Neural cell (in vitro differentiated cells): Measurements from ENCODE around the gene LCAT.

ENCODE experiments used
- POLR2AphosphoS5 ChIP-seq: IDR thresholded peaks from 2 replicates; pipeline ENCODE4 v1.6.1; 2012
- REST ChIP-seq: IDR thresholded peaks from 2 replicates; pipeline ENCODE4 v1.6.1; 2012; ENCODE audit warnings: borderline replicate concordance

GRCh38 chr16:67976205-67976604, 32.3 kb upstream of the LCAT start:
- TF ChIP-seq POLR2AphosphoS5 (no peak), REST (no peak)
